HG02623 (cell line): Measurements from ENCODE around the gene THUMPD3.
A peak's percentile ranks its signal among the peaks of the same experiment; 100 is the strongest.

Experiments used
- ATAC-seq: cut with Tn5 transposase; IDR thresholded peaks from one replicate; pipeline ENCODE4 v1.9.1; 2021; ENCODE audit warnings: moderate library complexity; ENCODE audit not compliant: unreplicated experiment

THUMPD3 gene

GRCh38 chr3:9396632-9397331, 33.9 kb downstream of the THUMPD3 start:
- peak; percentile 65 for ATAC-seq

GRCh38 chr3:9397332-9397905, 34.6 kb downstream of the THUMPD3 start, which contains the start of gene SETD5:
Gene SETD5, plus strand, starts transcription at chr3:9397615. Its CDS starts 31,324 bp downstream, at chr3:9428939.
- peak; percentile 42 for ATAC-seq

- ATAC-seq = no peak
Observed at GRCh38 chr3:9397906-9398699, 35.2 kb downstream of the THUMPD3 start.

GRCh38 chr3:9398700-9399336, 36.0 kb downstream of the THUMPD3 start:
- no peak for ATAC-seq

- no peak for ATAC-seq
Observed at GRCh38 chr3:9399337-9399703, 36.5 kb downstream of the THUMPD3 start.

- ATAC-seq = no peak
Observed at GRCh38 chr3:9399746-9400145, 36.9 kb downstream of the THUMPD3 start.

- ATAC-seq = no peak
Observed at GRCh38 chr3:9400616-9401015, 37.8 kb downstream of the THUMPD3 start.

- no peak for ATAC-seq
Observed at GRCh38 chr3:9401986-9402385, 39.1 kb downstream of the THUMPD3 start.

GRCh38 chr3:9402410-9403228, 39.8 kb downstream of the THUMPD3 start:
- no peak for ATAC-seq

GRCh38 chr3:9403463-9403862, 40.6 kb downstream of the THUMPD3 start:
- ATAC-seq = no peak

GRCh38 chr3:9404680-9405079, 41.8 kb downstream of the THUMPD3 start:
- ATAC-seq = no peak

GRCh38 chr3:9405756-9406155, 42.9 kb downstream of the THUMPD3 start:
- no peak for ATAC-seq

GRCh38 chr3:9406856-9407626, 44.2 kb downstream of the THUMPD3 start:
- no peak for ATAC-seq

- no peak for ATAC-seq
Observed at GRCh38 chr3:9408061-9408460, 45.2 kb downstream of the THUMPD3 start.

GRCh38 chr3:9408546-9408945, 45.7 kb downstream of the THUMPD3 start:
- ATAC-seq = no peak

- no peak for ATAC-seq
Observed at GRCh38 chr3:9409981-9410854, 47.4 kb downstream of the THUMPD3 start.

- no peak for ATAC-seq
Observed at GRCh38 chr3:9411302-9411701, 48.4 kb downstream of the THUMPD3 start.

GRCh38 chr3:9412293-9412692, 49.4 kb downstream of the THUMPD3 start:
- no peak for ATAC-seq

- no peak for ATAC-seq
Observed at GRCh38 chr3:9414826-9415225, 52.0 kb downstream of the THUMPD3 start.
